GM19438 (cell line): ENCODE data around the gene TBX19.
A peak's percentile ranks its signal among the peaks of the same experiment; 100 is the strongest.

ENCODE experiments used
- ATAC-seq: cut with Tn5 transposase; IDR thresholded peaks from one replicate; pipeline ENCODE4 v1.9.1; 2021; ENCODE audit warnings: low read depth; ENCODE audit not compliant: unreplicated experiment

The TBX19 gene

GRCh38 chr1:168317309-168317708, 36.6 kb downstream of the TBX19 start:
- ATAC-seq, result no peak

GRCh38 chr1:168319691-168320090, 39.0 kb downstream of the TBX19 start:
- no peak for ATAC-seq

GRCh38 chr1:168320149-168320548, 39.5 kb downstream of the TBX19 start:
- no peak for ATAC-seq

GRCh38 chr1:168320800-168321450, 40.2 kb downstream of the TBX19 start:
- no peak for ATAC-seq

- ATAC-seq, result no peak
Measured at GRCh38 chr1:168321945-168322344, 41.3 kb downstream of the TBX19 start.

GRCh38 chr1:168324745-168325425, 44.2 kb downstream of the TBX19 start:
- no peak for ATAC-seq

- no peak for ATAC-seq
Measured at GRCh38 chr1:168328731-168329364, 48.2 kb downstream of the TBX19 start.

GRCh38 chr1:168330285-168330684, 49.6 kb downstream of the TBX19 start:
- ATAC-seq, result no peak

- no peak for ATAC-seq
Measured at GRCh38 chr1:168331569-168331968, 50.9 kb downstream of the TBX19 start.

- no peak for ATAC-seq
Measured at GRCh38 chr1:168333562-168334276, 53.0 kb downstream of the TBX19 start.

- no peak for ATAC-seq
Measured at GRCh38 chr1:168335500-168335899, 54.8 kb downstream of the TBX19 start.

- ATAC-seq, result no peak
Measured at GRCh38 chr1:168338589-168339503, 58.2 kb downstream of the TBX19 start.

- no peak for ATAC-seq
Measured at GRCh38 chr1:168340781-168341482, 60.3 kb downstream of the TBX19 start.

- ATAC-seq, result no peak
Measured at GRCh38 chr1:168341483-168341975, 60.9 kb downstream of the TBX19 start.

- peak; percentile 93 for ATAC-seq
Measured at GRCh38 chr1:168342572-168343280, 62.0 kb downstream of the TBX19 start.

GRCh38 chr1:168343566-168343965, 62.9 kb downstream of the TBX19 start:
- no peak for ATAC-seq

GRCh38 chr1:168344517-168344916, 63.8 kb downstream of the TBX19 start:
- no peak for ATAC-seq

GRCh38 chr1:168345939-168346338, 65.3 kb downstream of the TBX19 start:
- no peak for ATAC-seq

GRCh38 chr1:168347630-168348029, 67.0 kb downstream of the TBX19 start:
- no peak for ATAC-seq
